Activated CD8-positive, alpha-beta memory T cell treated with anti-CD3 and anti-CD28 coated beads, Interleukin-2, amount 50 U/mL, for 1 hour (primary cell): ENCODE measurements around the gene P3R3URF.

Source experiments
- DNase-seq: peaks from one replicate; pipeline ENCODE4 v3.0.0-alpha.2; 2020; ENCODE audit errors: extremely low read depth

Gene P3R3URF

DNA sequence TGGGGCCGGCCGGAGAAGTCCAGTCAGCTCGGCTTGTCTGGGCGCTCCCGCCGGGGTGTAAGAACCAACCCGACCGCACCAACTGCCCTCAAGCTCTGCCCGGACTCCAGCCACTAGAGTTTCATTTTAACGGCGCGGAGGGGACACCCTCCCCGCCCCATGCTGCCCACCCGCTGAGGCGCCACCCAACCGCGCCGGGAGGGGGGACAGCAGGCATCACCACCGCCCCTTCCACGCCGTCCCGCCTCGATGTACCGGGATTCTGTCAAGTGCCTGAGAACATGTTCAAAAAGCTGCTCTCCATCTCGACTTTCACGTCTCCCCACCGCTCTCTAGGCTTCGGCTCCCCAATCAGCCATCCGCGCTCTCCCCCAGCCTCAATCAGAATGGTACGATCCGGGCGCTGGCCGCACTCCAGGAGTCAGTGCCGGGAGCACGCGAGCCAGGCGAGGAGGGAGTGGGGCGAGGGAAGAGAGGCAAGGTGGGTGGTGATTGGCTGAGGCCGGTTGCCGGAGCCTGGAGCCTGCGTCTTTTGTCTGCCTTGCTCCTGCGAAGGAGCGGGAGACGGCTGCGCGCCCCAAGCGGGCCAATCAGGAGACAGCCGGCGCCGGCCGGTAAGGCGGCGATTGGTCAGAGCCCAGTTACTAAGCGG is 43.6 kb downstream of the P3R3URF start, which contains the start of gene PIK3R3:
Gene PIK3R3, minus strand, starts transcription at position 101 of the 652 bp plus-strand sequence. CDS start 677 bp downstream, outside the sequence.
- DNase-seq, result peak; percentile 63

DNA sequence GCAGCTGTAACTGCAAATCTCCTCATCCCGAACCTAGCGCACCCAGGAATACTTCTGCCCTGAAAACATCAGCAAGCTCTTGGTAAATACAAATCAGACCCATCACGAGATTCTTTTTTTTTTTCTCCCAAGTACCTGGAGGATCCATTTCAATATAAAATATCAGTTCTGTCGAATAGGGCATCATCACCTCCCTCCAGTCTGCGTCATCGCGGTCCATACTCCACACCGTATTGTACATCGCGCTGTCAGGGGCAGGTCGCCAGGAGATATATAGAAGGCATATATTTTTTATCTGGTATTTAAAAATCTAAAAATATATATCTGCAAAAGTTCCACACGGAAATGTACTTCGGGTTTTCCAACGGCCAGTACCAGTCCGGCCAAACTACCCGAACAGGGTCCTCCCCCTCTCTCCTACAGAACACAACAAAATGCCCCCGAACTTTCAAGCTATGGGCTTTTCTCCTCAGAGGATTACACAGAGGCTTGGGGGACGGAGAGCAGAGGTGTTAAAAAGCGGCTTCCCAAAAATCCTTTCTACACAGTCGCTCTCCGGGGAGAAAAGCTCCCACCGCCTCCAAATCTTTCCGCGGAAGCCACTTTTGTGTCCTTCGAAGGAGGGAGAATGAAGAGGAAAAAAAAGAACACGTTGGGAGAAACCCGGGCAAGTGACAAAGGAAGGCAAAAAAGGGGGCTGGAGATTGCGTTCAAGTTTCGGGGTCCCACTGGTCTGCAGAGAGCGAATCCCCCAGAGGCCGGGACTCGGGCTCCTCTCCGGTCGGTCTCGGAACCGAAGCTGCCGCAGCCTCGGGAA is 44.4 kb downstream of the P3R3URF start:
- no peak for DNase-seq

DNA sequence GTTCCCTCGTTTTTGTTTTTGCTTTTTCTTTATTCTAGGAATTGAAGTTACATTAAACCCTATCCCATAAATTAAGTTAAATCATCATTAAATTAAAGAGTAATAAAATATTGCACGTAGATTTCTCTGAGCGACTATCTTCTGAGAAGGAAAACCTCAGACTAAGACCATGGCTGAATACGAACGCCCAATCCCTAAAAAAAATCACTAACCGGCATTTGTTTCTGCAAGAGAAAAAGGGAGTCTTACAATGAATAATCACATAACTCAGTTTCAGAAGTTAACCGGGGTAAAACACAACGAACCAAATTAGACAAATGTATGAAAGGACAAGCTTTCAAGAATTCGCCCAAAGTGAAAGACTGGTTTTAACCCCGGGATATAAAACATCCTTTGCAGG is 45.2 kb downstream of the P3R3URF start:
- no peak for DNase-seq

DNA sequence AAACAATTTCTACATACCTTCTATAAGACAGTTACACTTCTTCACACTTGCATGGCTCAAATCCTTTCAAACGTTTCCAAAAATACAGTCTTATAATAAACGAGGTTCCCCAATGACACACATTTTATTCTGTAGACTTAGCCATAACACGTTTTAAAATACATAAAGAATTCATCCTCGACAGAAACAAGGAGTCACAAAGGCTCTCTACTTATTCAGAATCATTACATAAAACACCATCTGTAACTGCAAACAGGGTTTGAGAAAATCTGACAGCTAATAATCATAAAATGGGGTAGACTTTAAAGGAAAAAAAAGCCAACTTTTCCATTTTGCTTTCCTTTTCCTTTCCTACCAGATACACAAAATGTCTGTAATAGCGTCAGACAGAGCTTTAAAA is 45.7 kb downstream of the P3R3URF start:
- DNase-seq, result no peak

DNA sequence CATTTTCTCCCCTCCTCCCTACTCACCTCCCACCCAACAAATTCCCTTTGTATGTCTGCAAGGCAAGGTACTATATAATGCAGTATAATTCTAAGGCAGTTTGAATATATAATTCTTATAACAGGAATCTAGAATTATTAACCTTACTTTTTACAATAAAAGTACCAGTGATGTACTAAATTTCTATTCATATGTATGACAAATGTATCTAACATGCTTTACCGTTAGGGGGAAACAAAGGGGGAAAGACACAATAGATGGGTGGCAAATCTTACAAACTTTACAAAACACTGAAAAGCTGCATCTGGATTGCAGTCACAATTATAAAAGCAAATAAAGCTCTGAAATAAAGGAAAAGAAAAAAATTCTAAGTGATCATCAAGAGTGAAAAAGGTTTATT is 46.2 kb downstream of the P3R3URF start:
- no peak for DNase-seq

DNA sequence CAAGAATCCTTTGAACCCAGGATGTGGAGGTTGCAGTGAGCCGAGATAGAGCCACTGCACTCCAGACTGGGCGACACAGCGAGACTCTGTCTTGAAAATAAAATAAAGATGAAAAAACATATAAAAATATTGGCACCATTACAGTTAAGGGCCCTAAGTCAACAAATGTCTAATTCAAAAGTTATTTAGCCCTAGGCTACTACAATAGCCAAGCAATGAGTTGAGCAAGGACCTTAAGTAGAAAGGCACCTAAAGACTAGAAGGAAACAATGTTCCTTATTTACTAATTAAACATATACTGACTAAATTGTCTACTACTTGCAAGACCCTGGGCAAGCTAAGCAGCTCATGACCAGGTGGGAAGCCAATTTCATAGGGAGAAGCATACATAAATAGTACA is 47.9 kb downstream of the P3R3URF start:
- DNase-seq, result no peak
